OCI-LY7 (cell line): Measurements from ENCODE around the gene ITGB4.

Experiments used
- CTCF ChIP-seq: fragments of 200-600 bp; sonication (generic); conservative IDR thresholded peaks from 2 replicates; pipeline ENCODE4 v1.5.1; 2014; ENCODE audit warnings: mild to moderate bottlenecking, antibody characterized with exemption, low read length, moderate library complexity, mixed read lengths
- EZH2phosphoT487 ChIP-seq: fragments of 200-600 bp; sonication (generic); IDR thresholded peaks from 2 replicates; pipeline ENCODE4 v1.6.1; 2018; ENCODE audit warnings: low read depth, borderline replicate concordance, mild to moderate bottlenecking, mixed run types, antibody characterized with exemption, low read length, moderate library complexity, mixed read lengths

- TF ChIP-seq CTCF, result no peak
- TF ChIP-seq EZH2phosphoT487, result no peak
These were observed 35.8 kb upstream of the ITGB4 start for GRCh38 chr17:75685499-75685898.
